ENCODE data around the gene MIS18BP1.
"Not testable (repeated sequence)": the region's sequence is repeated elsewhere in the genome, so short reads cannot be mapped to it uniquely, and the experiment has no call there.

Gene MIS18BP1

DNA sequence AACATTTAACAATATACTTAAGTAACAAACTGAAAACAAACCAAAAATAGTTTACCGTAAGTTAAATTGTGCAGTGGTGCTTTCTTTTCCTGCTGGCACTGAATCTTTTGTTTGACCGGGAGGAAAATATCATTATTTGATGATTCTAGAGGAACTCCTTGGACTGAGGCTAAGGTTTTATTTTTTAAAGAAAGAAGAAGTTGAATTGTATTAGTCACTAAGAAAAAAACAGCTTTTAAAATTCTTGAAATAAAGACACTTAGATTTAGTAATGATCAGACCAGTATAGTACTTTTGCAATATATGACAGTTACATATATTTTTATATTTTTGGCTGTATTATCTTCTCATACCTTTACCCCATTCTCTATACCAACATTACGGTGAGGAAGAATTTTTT is 10.3 kb downstream of the MIS18BP1 start:
- peaks cover 3 to 4% of the 10 kb centered on the region in 2 donors for H3K36me3 ChIP-seq (ENCODE audit: control insufficient read depth in 1 of 2, insufficient read depth in 2 of 2, low read length in 2 of 2)
- H3K27ac ChIP-seq (ENCODE audit: low read length) = peak overlapping the region; percentile 48
- peak overlapping the region; percentile 2 to 14 for H3K4me3 ChIP-seq (ENCODE audit: low read depth in 1 of 2, low read length in 2 of 2)
- H3K27me3 ChIP-seq (ENCODE audit: low read depth, low read length) = no peaks in the 10 kb centered on the region
- H3K4me1 ChIP-seq (ENCODE audit: control insufficient read depth in 1 of 2, insufficient read depth in 2 of 2, low read length in 2 of 2) = peaks cover 0 to 3% of the 10 kb centered on the region in 2 donors
- no peaks in the 10 kb centered on the region for H3K9me3 ChIP-seq (ENCODE audit: control insufficient read depth in 1 of 2, low read length in 2 of 2)

DNA sequence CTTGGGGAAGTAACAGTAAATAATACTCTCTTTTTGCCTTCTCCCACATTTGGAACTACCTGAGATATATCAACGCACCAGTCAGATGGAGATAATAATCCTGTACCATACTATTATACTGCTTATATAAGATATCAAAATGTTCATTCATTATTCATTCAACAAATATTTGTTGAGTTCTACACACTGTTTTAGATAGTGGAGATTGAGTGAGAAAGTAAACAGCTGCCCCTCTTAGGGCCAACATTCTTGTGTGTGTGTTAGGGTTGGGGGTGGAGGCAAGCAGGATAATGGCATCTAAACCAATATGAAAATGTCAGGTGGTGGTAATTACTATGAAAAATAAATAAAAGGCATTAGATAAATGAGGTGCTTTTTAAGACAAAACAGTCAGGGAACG is 14.0 kb downstream of the MIS18BP1 start:
- H3K9me3 ChIP-seq (ENCODE audit: control insufficient read depth in 1 of 2, low read length in 2 of 2) = no peaks in the 10 kb centered on the region
- H3K36me3 ChIP-seq (ENCODE audit: control insufficient read depth in 1 of 2, insufficient read depth in 2 of 2, low read length in 2 of 2) = peaks cover 12 to 18% of the 10 kb centered on the region in 2 donors
- H3K4me3 ChIP-seq (ENCODE audit: low read depth in 1 of 2, low read length in 2 of 2) = no peak overlapping the region
- H3K27me3 ChIP-seq (ENCODE audit: low read depth, low read length) = no peaks in the 10 kb centered on the region
- H3K27ac ChIP-seq (ENCODE audit: low read length) = no peak overlapping the region
- no peaks in the 10 kb centered on the region for H3K4me1 ChIP-seq (ENCODE audit: control insufficient read depth in 1 of 2, insufficient read depth in 2 of 2, low read length in 2 of 2)

DNA sequence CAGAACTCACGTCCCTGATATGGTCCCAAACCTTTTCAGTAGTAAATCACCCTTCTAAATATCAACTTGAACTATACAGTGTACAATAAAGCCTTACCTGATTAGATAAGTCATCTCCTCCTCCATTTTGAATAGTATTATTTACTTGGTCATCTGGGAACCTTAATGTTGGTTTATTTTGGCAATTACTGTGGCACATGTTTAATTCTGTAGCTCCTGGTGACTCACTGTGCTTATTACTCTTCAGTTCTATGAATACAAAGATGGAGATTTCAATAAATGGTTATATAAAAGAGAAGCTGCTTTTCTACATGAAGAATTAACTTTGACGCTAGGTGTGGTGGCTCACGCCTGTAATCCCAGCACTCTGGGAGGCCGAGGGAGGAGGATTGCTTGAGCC is 25.4 kb downstream of the MIS18BP1 start:
- Histone ChIP-seq H3K27me3 (ENCODE audit: low read depth, low read length) (no peaks in the 10 kb centered on the region), H3K27ac (ENCODE audit: low read length) (no peak overlapping the region), H3K4me1 (ENCODE audit: control insufficient read depth in 1 of 2, insufficient read depth in 2 of 2, low read length in 2 of 2) (no peaks in the 10 kb centered on the region), H3K9me3 (ENCODE audit: control insufficient read depth in 1 of 2, low read length in 2 of 2) (no peaks in the 10 kb centered on the region), H3K36me3 (ENCODE audit: control insufficient read depth in 1 of 2, insufficient read depth in 2 of 2, low read length in 2 of 2) (peaks cover 24 to 36% of the 10 kb centered on the region in 2 donors), H3K4me3 (ENCODE audit: low read depth in 1 of 2, low read length in 2 of 2) (no peak overlapping the region)

DNA sequence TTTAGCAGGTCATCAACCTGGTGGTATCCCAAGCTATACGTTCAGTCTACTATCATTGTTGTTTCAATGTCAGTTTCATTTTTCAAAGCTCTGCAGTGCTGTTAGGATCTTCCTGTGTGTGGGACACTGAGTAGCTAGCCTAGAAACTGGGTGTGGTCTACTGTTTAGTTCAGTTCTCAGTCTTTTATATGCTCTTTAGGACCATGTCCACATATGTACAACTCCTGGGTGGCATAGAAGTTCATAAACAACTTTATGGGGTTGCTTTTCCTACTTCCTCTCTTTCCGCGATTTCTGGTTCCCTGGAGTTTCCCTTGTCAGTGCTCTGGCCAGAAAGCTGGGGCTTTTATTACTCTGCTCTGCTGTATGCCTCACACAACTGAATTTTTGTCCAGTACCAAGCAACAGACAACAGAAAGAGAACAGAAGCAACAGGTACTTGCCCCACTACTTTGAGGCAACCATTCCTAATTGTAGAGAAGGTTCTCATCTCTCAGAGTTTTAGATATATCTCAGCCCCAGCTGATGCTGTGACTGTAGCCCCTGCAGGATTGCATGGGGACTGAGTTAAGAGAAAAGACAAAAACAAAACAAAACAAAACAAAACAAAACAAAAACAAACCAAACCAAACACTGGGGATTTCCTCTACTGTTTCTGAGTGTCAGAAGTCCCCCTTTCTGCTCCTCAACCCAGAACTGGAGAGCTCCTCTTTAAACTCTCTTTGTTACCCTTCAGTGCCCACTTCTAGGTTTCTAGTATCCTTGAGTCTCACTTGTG is 30.3 kb downstream of the MIS18BP1 start:
- no peak overlapping the region for H3K4me3 ChIP-seq (ENCODE audit: low read depth in 1 of 2, low read length in 2 of 2)
- H3K9me3 ChIP-seq (ENCODE audit: control insufficient read depth in 1 of 2, low read length in 2 of 2) = no peaks in the 10 kb centered on the region
- H3K27me3 ChIP-seq (ENCODE audit: low read depth, low read length) = no peaks in the 10 kb centered on the region
- H3K4me1 ChIP-seq (ENCODE audit: control insufficient read depth in 1 of 2, insufficient read depth in 2 of 2, low read length in 2 of 2) = no peaks in the 10 kb centered on the region
- no peak overlapping the region for H3K27ac ChIP-seq (ENCODE audit: low read length)
- peaks cover 13 to 35% of the 10 kb centered on the region in 2 donors for H3K36me3 ChIP-seq (ENCODE audit: control insufficient read depth in 1 of 2, insufficient read depth in 2 of 2, low read length in 2 of 2)

DNA sequence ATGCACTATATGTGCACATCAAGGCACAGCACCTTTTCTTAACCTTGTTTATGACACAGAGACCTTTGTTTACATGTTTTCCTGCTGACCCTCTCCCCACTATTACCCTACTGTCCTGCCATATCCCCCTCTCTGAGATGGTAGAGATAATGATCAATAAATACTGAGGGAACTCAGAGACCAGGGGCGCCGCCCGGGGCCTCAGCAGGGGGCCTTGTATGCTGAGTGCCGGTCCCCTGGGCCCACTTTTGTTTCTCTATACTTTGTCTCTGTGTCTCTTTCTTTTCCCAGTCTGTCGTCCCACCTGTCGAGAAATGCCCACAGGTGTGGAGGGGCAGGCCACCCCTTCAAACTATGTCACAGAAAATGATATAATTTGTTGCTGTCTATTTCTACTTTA is 38.7 kb downstream of the MIS18BP1 start:
- H3K27me3 ChIP-seq (ENCODE audit: low read depth, low read length); H3K4me1 ChIP-seq (ENCODE audit: control insufficient read depth in 1 of 2, insufficient read depth in 2 of 2, low read length in 2 of 2); H3K27ac ChIP-seq (ENCODE audit: low read length); H3K9me3 ChIP-seq (ENCODE audit: control insufficient read depth in 1 of 2, low read length in 2 of 2); H3K4me3 ChIP-seq (ENCODE audit: low read depth in 1 of 2, low read length in 2 of 2): not testable (repeated sequence)
- H3K36me3 ChIP-seq (ENCODE audit: control insufficient read depth in 1 of 2, insufficient read depth in 2 of 2, low read length in 2 of 2) = peaks cover 30 to 31% of the 10 kb centered on the region in 2 donors

DNA sequence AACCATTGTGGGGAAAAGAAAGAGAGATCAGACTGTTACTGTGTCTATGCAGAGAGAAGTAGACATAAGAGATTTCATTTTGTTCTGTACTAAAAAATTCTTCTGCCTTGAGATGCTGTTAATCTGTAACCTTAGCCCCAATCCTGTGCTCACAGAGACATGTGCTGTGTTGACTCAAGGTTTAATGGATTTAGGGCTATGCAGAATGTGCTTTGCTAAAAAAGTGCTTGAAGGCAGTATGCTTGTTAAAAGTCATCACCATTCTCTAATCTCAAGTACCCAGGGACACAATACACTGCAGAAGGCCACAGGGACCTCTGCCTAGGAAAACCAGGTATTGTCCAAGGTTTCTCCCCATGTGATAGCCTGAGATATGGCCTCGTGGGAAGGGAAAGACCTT is 39.3 kb downstream of the MIS18BP1 start:
- H3K9me3 ChIP-seq (ENCODE audit: control insufficient read depth in 1 of 2, low read length in 2 of 2); H3K4me3 ChIP-seq (ENCODE audit: low read depth in 1 of 2, low read length in 2 of 2); H3K4me1 ChIP-seq (ENCODE audit: control insufficient read depth in 1 of 2, insufficient read depth in 2 of 2, low read length in 2 of 2); H3K27ac ChIP-seq (ENCODE audit: low read length); H3K27me3 ChIP-seq (ENCODE audit: low read depth, low read length): not testable (repeated sequence)
- peaks cover 31 to 32% of the 10 kb centered on the region in 2 donors for H3K36me3 ChIP-seq (ENCODE audit: control insufficient read depth in 1 of 2, insufficient read depth in 2 of 2, low read length in 2 of 2)

DNA sequence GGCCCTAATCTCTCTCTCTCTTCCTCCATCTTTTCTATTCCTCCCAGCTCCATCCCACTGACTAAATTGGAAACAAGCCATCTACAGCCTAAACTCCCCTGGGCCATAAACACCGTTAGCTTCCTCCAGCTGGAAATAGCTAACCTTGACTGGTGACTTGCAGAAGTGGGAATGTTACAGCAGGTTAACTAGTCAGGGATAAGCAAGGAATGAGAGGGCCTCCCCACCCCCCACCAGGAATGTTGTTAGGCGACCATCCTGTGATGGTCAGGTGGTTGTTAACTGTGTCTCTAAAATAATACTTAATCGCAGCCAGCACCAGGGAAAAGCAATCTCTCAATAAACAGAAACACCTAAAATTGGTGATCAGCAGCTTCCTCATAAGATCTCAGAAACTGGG is 40.8 kb downstream of the MIS18BP1 start:
- H3K4me1 ChIP-seq (ENCODE audit: control insufficient read depth in 1 of 2, insufficient read depth in 2 of 2, low read length in 2 of 2) = no peaks in the 10 kb centered on the region
- no peak overlapping the region for H3K4me3 ChIP-seq (ENCODE audit: low read depth in 1 of 2, low read length in 2 of 2)
- H3K36me3 ChIP-seq (ENCODE audit: control insufficient read depth in 1 of 2, insufficient read depth in 2 of 2, low read length in 2 of 2) = peaks cover 24 to 38% of the 10 kb centered on the region in 2 donors
- H3K27ac ChIP-seq (ENCODE audit: low read length) = no peak overlapping the region
- no peaks in the 10 kb centered on the region for H3K9me3 ChIP-seq (ENCODE audit: control insufficient read depth in 1 of 2, low read length in 2 of 2)
- H3K27me3 ChIP-seq (ENCODE audit: low read depth, low read length) = no peaks in the 10 kb centered on the region

DNA sequence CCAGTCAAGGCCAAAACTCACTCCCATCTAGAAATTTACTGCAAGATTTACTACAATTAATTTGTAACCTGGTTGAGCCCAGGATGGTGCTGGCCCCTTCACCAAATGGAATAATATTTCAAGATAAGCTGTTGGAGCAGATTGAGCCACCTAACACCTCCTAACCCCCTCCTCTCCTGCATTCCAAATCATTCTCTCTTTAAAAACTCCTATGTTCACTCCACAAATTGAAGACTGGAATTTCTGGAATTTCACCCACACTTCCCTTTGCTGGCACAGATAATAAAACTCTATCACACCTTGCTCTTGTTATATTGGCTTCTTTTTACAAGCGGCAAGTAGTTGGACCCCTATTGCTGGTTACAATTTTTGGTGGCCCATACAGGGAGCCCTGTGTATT is 41.7 kb downstream of the MIS18BP1 start:
- Histone ChIP-seq H3K4me1 (ENCODE audit: control insufficient read depth in 1 of 2, insufficient read depth in 2 of 2, low read length in 2 of 2) (no peaks in the 10 kb centered on the region), H3K27me3 (ENCODE audit: low read depth, low read length) (no peaks in the 10 kb centered on the region), H3K27ac (ENCODE audit: low read length) (no peak overlapping the region), H3K4me3 (ENCODE audit: low read depth in 1 of 2, low read length in 2 of 2) (no peak overlapping the region), H3K9me3 (ENCODE audit: control insufficient read depth in 1 of 2, low read length in 2 of 2) (no peaks in the 10 kb centered on the region), H3K36me3 (ENCODE audit: control insufficient read depth in 1 of 2, insufficient read depth in 2 of 2, low read length in 2 of 2) (peaks cover 19 to 39% of the 10 kb centered on the region in 2 donors)

DNA sequence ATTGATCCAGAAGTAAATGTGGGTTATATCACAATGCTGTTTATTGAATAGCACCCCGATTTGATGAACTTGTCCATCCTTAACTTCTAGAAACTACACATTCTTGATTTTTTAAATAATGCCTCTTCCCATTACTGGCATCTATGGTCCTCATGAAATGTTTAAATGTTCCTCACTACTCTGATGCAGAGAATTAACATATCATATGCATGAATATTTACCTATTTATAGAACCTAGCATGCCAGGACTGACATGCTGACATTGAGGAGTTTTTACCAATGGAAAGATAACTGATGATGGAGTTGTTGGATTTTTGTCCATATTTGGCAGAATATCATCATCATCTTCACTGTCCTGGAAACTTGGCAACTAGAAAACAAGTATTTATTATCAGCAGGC is 42.8 kb downstream of the MIS18BP1 start:
- peaks cover 20 to 38% of the 10 kb centered on the region in 2 donors for H3K36me3 ChIP-seq (ENCODE audit: control insufficient read depth in 1 of 2, insufficient read depth in 2 of 2, low read length in 2 of 2)
- no peaks in the 10 kb centered on the region for H3K9me3 ChIP-seq (ENCODE audit: control insufficient read depth in 1 of 2, low read length in 2 of 2)
- H3K27ac ChIP-seq (ENCODE audit: low read length) = no peak overlapping the region
- H3K27me3 ChIP-seq (ENCODE audit: low read depth, low read length) = no peaks in the 10 kb centered on the region
- no peaks in the 10 kb centered on the region for H3K4me1 ChIP-seq (ENCODE audit: control insufficient read depth in 1 of 2, insufficient read depth in 2 of 2, low read length in 2 of 2)
- H3K4me3 ChIP-seq (ENCODE audit: low read depth in 1 of 2, low read length in 2 of 2) = no peak overlapping the region

DNA sequence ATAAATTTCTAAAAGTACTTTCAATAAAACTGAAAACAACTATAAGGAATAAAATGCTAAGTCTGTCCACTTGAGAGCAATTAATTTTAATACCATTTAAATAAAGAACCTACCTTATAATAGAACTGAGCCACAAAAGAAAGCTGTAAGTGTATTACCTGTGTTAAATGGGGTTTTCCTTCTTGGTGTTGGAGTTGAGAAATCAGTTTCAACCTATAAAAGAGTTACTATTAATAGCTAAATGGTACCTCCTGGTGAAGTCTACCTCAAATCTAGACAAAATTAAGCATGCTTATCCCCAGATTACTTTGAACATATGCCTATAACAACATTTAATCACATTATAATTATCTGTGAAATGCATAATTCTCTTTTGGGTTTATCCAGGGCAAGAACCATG is 48.8 kb downstream of the MIS18BP1 start:
- H3K27me3 ChIP-seq (ENCODE audit: low read depth, low read length) = no peaks in the 10 kb centered on the region
- H3K27ac ChIP-seq (ENCODE audit: low read length) = no peak overlapping the region
- H3K36me3 ChIP-seq (ENCODE audit: control insufficient read depth in 1 of 2, insufficient read depth in 2 of 2, low read length in 2 of 2) = peaks cover 6 to 8% of the 10 kb centered on the region in 2 donors
- H3K4me3 ChIP-seq (ENCODE audit: low read depth in 1 of 2, low read length in 2 of 2) = no peak overlapping the region
- H3K4me1 ChIP-seq (ENCODE audit: control insufficient read depth in 1 of 2, insufficient read depth in 2 of 2, low read length in 2 of 2) = no peaks in the 10 kb centered on the region
- no peaks in the 10 kb centered on the region for H3K9me3 ChIP-seq (ENCODE audit: control insufficient read depth in 1 of 2, low read length in 2 of 2)

DNA sequence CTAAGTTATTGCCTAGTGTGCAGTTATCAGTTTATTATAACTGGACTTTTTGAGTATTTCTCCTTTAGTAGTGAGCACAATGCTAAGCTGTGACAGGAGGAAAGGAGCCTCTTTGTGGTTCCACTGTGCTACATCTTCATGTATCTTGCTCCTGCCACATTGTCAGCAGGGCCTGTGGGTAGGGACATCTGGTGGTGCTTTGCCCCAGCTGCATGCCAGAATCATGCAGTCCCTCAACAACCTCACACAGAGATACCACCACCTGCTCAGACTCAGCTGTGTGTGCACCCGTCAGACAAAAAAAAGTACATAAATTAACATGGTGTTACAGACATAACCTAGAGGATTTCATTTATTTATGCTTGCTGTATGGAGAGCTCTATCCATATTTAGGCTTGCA is 51.1 kb downstream of the MIS18BP1 start:
- no peaks in the 10 kb centered on the region for H3K9me3 ChIP-seq (ENCODE audit: control insufficient read depth in 1 of 2, low read length in 2 of 2)
- H3K4me3 ChIP-seq (ENCODE audit: low read depth in 1 of 2, low read length in 2 of 2) = no peak overlapping the region
- no peak overlapping the region for H3K27ac ChIP-seq (ENCODE audit: low read length)
- H3K27me3 ChIP-seq (ENCODE audit: low read depth, low read length) = no peaks in the 10 kb centered on the region
- H3K4me1 ChIP-seq (ENCODE audit: control insufficient read depth in 1 of 2, insufficient read depth in 2 of 2, low read length in 2 of 2) = no peaks in the 10 kb centered on the region
- peaks cover 0 to 6% of the 10 kb centered on the region in 2 donors for H3K36me3 ChIP-seq (ENCODE audit: control insufficient read depth in 1 of 2, insufficient read depth in 2 of 2, low read length in 2 of 2)

DNA sequence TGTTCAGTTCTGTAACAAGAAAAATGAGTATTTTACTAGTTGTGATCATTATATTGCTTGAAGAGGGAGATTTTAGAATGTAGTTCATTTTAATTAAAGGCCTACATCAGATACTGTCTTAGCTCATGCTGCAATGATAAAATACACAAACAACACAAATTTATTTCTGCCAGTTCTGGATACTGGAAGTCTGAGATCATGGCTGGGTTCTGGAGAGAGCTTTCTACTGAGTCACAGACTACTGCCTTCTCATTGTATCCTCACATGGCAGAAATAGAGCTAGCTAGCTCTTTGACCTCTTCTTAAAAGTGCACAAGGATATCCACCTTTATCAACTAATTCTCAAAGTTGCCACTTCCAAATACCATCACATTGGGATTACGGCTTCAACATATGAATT is 53.8 kb downstream of the MIS18BP1 start:
- no peaks in the 10 kb centered on the region for H3K36me3 ChIP-seq (ENCODE audit: control insufficient read depth in 1 of 2, insufficient read depth in 2 of 2, low read length in 2 of 2)
- no peak overlapping the region for H3K4me3 ChIP-seq (ENCODE audit: low read depth in 1 of 2, low read length in 2 of 2)
- no peak overlapping the region for H3K27ac ChIP-seq (ENCODE audit: low read length)
- no peaks in the 10 kb centered on the region for H3K27me3 ChIP-seq (ENCODE audit: low read depth, low read length)
- H3K9me3 ChIP-seq (ENCODE audit: control insufficient read depth in 1 of 2, low read length in 2 of 2) = no peaks in the 10 kb centered on the region
- no peaks in the 10 kb centered on the region for H3K4me1 ChIP-seq (ENCODE audit: control insufficient read depth in 1 of 2, insufficient read depth in 2 of 2, low read length in 2 of 2)

All from muscle layer of duodenum (tissue), 2 donors.